SH-SY5Y (cell line): ENCODE measurements around the gene BANK1.

Experiments used
- GATA2 ChIP-seq: IDR thresholded peaks from 2 replicates; pipeline ENCODE4 v1.6.1; 2011; ENCODE audit warnings: mild to moderate bottlenecking, low read depth, low read length
- GATA3 ChIP-seq: IDR thresholded peaks from 2 replicates; pipeline ENCODE4 v1.6.1; 2011; ENCODE audit warnings: low read depth, mild to moderate bottlenecking, low read length, moderate library complexity

The BANK1 gene, protein sequence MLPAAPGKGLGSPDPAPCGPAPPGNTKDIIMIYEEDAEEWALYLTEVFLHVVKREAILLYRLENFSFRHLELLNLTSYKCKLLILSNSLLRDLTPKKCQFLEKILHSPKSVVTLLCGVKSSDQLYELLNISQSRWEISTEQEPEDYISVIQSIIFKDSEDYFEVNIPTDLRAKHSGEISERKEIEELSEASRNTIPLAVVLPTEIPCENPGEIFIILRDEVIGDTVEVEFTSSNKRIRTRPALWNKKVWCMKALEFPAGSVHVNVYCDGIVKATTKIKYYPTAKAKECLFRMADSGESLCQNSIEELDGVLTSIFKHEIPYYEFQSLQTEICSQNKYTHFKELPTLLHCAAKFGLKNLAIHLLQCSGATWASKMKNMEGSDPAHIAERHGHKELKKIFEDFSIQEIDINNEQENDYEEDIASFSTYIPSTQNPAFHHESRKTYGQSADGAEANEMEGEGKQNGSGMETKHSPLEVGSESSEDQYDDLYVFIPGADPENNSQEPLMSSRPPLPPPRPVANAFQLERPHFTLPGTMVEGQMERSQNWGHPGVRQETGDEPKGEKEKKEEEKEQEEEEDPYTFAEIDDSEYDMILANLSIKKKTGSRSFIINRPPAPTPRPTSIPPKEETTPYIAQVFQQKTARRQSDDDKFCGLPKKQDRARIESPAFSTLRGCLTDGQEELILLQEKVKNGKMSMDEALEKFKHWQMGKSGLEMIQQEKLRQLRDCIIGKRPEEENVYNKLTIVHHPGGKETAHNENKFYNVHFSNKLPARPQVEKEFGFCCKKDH

DNA sequence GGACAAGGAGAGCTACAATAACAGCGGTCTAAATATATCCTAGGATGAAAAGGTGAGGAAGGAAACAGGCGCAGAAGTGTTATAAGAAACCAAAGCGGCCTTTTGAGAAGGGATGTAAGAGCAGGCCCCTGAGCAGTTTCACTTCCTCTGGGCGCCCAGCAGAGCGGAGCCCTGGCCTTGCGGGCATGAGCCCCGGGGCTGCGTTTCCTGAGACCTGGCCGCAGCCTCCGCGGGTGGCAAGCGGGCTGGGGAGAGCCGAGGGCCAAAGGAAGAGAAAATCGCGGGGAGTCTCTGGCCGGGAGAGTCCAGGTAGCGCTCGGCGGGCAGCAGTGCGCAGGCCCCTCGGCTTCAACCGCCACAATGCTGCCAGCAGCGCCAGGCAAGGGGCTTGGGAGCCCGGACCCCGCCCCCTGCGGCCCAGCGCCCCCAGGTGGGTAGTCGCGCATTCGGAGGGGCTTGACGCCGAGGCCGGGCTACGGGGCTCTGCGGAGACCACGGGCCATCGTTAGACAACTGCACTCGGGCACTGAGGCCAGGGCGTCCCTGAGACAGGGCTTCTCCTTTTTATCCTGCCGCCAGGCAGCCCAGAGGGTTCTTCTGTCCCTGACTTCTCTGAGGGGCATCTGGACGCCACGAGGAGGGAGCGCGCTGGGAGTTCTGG, at the start of gene BANK1:
TSS of gene BANK1 (plus strand) at position 210 of the 661 bp plus-strand sequence. CDS start at position 361, 151 bp downstream.
- TF ChIP-seq GATA3 (no peak), GATA2 (no peak)

DNA sequence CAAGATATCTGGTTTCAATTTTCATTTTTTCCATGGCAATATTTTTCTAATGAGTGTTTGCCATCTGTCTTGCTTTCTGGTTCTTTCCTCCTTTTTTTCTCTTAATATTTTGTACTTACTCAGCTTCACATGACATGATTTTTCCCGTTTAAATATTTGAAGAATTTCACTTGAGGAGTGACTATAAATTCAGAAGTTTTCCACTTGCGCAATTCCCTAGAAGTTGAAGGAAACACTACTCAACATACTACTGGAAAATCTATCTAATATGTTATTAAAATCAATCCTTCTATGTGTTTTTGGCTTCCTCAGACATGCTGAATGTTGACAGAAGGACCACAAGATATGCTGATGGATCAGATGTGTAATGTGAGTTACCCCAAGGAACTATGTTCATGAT, 36.8 kb upstream of the BANK1 start:
- no peak for TF ChIP-seq GATA3
- no peak for TF ChIP-seq GATA2

DNA sequence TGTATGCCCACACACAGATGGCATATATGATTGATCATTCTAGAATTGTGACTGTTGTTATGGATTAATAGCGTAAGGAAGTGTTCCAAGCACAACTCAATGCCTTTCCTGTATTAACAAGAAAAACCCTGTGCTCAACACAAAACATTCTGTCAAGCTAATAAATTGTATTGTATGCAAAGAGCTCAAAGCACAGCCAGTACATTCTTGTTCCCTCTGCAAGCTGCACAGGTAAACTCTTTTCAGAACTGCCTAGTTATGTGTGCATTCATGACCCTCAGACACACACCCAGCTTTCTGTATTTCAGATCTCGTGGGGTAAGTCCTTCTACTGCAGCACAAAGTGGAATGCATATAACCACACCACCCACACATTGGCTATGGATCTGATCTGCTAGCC, 34.3 kb upstream of the BANK1 start:
- TF ChIP-seq GATA3 (no peak), GATA2 (no peak)

DNA sequence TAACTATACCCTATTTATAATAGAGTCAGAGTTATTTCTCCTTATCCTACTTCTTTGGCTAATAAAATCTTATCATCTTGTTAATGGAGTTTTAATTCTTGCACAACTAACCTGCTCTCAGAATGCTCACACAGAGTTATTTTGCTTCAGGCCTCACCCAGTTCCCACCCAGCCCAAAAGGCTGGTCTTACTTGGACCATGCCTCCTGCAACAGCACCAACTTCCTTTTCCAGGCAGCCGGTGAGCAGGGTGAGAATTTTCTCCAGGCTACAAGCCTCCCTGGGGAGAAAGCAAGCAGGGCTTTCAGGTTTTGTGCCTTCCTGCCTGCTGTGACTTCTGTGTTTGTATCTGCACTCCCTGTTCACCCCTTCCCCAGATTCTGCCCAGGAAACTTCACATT, 29.1 kb upstream of the BANK1 start:
- no peak for TF ChIP-seq GATA3
- no peak for TF ChIP-seq GATA2

DNA sequence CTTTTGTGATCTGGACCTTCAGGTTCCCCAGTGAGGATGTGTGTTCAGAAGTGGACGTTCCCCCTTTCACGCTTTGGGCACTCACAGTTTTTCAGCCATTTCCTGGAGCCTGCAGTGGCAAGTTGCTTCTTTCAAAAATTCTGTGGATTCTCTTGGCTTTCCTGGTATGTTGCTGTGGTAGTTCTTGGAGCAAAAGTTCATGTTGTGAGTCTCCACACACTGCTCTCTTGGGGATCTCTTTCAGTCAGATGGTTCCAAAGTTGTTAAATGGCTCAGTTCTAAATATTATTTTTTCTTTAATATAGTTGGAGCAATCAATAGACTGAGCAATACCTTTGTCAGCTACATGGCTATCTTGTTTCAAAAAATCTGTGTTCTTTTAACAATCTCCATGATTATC, 28.5 kb upstream of the BANK1 start:
- no peak for TF ChIP-seq GATA2
- no peak for TF ChIP-seq GATA3

DNA sequence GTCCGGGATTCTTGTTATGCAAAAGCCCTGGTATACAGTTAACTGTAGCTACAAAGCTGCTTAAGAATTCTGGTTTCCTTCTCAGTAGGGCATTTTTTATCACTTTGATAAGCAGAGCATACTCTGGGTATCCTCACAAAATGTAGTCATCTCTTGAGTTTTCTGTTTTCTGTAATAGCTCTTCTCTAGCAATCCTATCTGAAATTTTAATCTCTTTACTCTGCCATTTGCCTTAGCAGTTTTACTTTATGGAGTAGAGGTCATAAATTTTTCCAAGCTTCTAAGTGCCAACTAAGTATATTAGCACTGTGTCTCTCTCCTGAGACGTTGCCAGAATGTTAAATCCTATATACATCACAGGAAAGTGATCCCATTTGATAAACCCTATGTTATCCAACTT, 28.0 kb upstream of the BANK1 start:
- TF ChIP-seq GATA3 = no peak
- TF ChIP-seq GATA2 = no peak

DNA sequence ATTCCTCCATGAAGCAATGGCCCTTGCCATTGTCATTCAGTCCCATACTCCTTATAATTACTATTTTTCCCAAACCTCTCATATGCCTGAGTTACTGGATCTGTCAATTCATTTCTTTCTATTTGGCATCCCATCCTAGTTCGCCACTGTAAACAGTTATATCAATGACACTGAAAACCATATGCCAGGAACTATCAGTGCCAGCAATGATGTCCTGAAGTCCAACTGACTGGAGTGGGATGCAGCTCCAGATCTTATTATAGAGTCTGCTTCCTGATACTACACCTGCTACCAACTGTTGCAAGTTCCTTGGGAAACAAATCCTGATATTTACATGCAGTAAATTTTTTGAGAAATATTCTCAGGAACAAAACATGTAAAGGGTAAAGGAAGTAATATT, 27.0 kb upstream of the BANK1 start:
- TF ChIP-seq GATA2 = no peak
- TF ChIP-seq GATA3 = no peak

DNA sequence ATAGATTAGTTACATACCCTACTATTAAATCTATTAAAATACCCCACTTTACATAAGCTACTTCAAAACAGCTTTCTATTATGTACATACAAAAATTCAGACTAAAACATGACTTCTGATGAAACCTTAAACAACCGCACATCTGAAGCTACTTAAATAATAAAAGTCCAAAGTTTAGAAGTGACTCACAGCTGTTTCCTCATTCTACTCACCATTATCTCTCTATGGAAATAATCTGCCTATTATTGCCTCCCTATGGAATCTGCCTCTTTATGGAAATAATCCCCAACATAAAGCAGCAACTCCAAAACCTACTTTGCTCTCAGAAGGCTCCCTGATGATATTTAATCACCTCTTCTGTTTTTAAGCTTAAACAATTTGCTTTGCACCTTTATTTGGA, 15.7 kb upstream of the BANK1 start:
- TF ChIP-seq GATA3 (no peak), GATA2 (no peak)

DNA sequence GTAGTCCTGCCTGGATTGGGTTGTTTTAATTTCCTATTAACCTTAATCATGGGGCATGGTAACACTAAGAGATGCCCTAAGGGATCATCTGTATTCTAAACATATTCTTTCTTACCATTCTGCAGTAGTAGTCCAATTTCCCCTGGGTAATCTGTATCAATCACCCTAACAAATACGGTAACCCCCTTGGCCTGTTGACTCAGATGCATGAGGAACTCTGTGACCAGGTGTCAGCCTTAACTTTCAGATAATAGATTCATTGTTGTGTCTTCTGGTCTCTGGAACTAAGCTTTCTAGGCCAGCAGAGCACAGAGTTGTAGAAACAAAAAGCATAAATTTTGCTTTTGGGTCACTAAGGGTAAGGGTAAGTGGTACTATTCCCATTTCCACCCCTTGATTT, 13.1 kb upstream of the BANK1 start:
- TF ChIP-seq GATA3 = no peak

DNA sequence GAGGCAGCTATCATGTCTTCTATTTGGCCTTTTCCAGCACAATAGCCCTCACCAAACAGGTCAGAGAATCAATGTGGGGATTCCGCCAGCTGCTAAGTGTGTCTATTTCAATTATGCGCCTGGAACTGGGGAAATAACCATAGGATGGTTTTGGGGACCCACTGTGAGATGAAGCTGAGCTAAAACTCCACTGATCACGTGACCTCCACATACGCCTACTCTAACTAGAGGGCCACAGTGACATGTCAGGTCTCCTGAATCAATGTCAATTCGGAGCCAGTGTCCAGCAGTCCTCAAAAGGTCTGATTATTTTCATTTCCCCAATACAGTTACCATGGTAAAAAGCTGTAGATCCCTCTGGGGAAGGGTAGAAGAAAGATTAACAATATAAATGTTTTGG, 10.2 kb upstream of the BANK1 start:
- TF ChIP-seq GATA3 = no peak
- TF ChIP-seq GATA2 = no peak

DNA sequence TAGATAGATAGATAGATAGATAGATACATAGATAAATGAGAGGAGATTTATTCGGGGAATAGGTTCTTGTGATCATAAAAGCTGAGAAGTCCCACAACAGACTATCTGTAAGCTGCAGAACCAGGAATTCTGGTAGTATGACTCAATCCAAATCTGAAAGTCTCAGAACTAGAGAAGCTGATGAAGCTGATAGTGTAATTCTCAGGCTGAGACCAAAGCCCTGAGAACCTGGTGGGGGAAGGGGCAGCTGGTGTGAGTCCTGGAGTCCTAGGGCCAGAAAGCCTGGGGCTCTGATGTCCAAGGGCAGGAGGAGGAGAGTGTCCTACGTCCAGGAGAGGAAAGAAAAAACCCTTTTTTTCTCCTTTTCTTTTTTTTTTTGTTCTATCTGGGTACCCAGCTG, 8.0 kb upstream of the BANK1 start:
- TF ChIP-seq GATA2 (no peak), GATA3 (no peak)

DNA sequence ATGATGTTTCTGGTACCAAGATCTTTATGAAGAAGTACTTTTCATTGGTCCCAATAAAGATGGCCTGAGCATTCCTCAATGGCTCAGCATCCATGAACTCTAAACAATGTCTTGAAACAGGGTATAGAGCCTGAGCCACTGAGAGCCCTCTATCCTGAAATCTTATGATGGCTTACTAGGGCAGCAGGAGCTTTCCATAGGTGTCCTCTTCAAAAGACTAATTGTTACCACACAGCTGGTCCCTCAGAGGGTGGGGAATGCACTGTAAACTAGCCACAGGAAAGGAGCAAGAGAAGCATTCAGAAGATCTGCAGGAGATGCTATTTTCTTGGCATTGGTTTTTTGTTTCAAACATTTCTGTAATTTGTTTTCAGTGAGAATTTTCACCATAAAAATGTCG, 5.6 kb upstream of the BANK1 start:
- no peak for TF ChIP-seq GATA3
- no peak for TF ChIP-seq GATA2

DNA sequence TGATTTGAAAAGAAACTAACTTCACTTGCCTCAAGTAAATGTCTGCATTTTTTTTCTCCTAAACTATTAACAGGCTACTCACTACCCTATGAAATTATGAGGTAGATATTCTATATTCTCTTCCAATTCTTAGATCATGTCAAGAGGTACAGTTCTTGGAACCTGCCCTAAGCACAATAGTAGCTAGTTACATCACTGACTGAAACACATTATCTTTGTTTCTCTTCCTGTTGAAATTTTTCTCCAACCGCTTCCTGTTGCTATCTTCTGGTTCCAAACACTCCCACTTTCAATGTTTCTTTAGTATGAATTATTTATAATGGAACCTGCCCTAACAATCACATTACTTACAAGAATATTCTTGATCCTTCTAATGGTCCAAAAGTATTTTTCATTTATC, 5.0 kb upstream of the BANK1 start:
- no peak for TF ChIP-seq GATA2
- no peak for TF ChIP-seq GATA3

DNA sequence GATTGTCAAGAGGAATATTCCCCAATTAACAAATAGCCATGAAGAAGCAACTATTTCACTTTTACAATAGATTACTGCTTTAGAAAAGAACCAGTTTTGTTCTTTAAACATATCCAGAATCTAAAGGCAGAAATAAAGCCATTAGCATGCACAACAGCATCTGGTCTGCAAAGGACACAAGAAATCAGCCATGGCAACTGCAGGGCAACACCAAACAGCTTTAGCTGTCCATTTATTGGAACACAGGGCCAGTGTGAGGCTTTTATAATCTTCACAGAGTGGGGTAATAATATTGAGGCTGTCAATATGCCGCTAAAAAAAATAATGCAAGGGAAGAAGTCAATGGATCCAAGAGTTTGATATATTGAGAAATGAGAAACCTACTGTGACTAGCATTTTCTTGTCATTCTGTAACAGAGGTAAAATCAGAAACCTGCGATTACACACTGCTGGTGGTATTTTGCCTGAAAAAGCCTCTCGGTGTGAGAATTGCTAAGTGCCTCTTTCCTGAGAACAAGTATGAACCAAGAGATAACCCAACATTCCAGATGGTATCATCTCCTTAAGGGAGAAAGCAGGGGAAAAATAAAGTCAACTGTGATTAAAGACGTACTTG, 2.7 kb upstream of the BANK1 start:
- TF ChIP-seq GATA2 = no peak
- no peak for TF ChIP-seq GATA3

DNA sequence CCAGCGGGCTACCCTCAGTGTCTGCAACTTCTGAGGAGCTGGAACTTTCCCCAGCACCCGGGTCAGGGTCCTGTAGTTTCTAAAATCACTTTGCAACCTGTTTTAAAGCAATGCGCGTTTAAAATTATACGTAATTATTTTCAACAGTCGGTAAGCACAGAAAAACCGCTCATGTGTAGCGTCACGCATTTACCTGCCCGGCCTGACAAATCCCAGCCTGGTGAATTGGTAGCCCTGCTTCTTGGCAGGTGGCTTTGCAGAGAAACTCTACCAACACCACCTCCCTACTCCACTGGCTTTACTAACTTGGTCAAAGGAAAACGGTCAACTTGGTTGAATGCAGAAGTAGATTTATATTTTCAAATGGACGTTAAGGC, 640 bp downstream of the BANK1 start:
- TF ChIP-seq GATA3 (no peak), GATA2 (no peak)

DNA sequence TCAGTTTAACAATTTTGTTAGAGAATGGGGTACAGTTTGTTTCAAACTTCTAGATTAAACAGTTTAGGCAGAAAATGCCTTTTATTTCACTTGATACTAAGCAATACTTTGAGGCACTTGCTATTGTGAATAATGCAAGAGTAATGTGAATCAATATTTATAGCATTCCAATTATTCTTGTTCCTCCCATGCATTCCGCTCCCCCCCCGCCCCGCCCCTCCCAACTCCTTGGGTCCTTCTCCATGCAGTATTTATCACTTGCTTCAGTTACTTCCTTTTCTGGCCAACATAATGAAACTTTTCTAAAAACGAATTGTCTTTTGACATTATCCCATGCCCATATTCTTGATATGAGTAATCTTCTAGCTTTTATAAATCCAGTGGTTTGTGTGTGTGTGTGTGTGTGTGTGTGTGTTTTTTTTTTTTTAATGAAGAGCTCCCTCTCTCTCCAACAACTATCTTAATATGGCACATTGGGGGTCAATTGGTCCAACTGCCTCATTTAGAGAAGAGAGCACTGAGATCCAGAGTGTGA, 1.6 kb downstream of the BANK1 start:
- TF ChIP-seq GATA2 = no peak
- no peak for TF ChIP-seq GATA3
